GM21717 (cell line): Measurements from ENCODE around the gene NBAS.
"Not testable (repeated sequence)": the region's sequence is repeated elsewhere in the genome, so short reads cannot be mapped to it uniquely, and the experiment has no call there.

Experiments
- ATAC-seq: cut with Tn5 transposase; IDR thresholded peaks from one replicate; pipeline ENCODE4 v1.9.1; 2021; ENCODE audit warnings: mild to moderate bottlenecking, moderate library complexity; ENCODE audit not compliant: unreplicated experiment

The NBAS gene

DNA sequence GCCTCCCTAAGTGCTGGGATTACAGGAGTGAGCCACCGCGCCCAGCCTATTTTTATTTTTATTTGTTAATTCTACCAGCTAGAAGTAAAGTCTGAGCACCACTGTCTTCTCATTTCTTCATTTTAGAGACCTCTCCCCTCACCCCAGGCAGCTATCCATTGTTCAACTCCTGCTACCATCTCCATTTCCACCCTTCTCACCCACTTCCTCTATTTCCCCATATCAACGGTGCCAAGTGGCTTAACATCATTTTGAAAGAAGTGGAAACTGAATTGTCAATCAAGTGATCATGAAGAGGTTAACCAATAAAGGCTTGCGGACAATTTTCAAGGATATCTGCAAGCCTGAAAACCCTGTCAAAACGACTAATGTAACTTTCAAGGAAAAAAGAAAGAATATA lies 323.1 kb downstream of the NBAS start:
- ATAC-seq = no peak

DNA sequence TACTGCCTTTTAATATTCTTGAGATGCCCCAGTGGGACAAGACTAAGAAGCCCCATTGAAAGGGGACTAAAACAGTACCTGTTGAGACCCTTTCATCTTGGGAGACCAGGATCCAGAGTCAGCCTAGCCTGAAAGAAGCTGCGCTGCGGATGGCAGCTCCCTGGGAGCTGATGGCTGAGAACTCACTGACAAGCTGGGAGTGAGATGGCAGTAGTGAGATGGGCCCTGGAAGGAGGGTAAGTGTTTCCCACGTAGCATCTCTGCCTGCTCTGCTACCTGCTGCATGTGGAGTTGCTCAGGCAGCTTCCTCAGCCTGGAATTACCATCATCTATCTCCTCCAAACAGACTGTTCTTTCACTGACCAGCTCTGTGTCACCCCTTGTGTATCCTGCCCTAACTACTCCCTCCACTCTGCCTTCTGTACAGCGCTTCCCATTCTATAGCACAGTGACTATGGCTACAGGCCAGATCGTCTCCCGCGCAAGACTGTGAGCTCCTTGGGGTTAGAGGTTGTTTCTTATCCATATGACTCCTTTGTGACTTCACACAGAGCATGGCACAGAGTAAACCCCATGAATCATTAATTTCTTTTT lies 330.4 kb downstream of the NBAS start:
- ATAC-seq = no peak

DNA sequence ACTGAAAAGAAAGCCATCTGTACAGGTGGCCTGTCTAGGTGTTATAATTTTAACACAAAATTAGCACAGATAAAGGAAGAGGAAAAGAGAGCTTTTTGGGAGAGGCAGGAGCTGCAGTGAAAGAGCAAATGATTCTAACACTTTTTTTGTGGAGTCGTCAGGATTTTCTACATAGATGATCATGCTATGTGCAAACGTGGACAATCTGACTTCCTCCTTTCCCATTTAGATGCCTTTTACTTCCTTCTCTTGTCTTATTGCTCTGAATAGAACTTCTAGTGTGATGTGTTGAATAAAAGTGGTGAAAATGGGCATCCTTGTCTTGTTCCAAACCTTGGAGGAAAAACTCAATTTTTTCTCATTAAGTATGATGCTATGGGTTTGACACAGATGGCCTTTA lies 334.5 kb downstream of the NBAS start:
- ATAC-seq = no peak

DNA sequence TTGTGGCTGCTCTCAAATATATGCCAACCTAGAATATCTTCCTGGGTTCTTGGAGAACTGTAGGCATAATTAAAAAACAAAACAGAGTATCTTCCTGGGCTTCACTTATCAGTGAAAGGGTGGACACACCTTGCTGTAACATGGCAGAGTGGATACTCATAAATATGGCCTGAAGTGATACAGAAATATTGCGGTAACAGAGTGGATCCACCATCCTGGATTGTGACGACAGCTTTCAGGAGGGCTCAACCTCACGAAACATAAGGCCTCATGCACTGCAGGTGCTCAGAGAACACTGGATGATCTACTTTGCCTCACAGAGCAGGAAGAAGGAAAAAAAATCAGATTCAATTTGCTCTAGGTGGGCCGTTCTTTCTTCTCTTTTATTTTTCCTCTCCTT lies 336.0 kb downstream of the NBAS start:
- ATAC-seq = no peak

DNA sequence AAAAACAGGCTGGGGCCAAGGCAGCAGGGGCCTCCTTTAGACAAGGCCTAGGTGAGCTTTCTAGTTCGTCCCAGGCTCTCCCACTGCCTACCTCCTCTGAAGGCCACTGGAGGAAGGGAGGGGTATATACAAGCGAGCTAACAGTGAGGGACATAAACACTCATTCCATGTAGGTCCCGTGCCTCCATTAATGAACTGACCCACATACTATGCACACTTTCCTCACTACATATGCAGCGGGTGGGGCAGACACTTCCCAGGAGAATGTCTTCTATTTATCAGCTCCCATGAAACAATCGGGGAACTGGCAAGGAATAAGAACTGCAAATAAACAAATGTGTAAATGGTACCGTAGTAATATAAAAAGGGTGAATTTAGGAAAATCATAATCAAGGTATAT lies 336.5 kb downstream of the NBAS start:
- no peak for ATAC-seq

DNA sequence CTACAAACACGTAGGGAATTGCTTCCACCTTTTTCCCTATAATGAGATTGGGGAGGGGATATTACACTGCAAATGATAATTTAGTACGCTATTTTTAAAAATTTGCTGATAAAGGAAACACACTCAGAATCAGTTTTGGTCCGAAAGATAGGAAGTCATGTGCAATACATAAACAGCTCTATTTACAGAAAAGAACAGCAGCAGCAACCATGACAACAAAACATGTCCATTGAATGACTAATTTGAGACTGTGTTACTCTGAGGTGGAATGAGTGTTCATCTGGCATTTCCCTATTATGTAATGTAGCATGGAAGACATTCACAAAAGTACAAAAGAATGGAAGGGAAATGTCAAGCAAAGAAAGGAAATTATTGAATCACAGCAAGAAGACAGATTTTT lies 337.2 kb downstream of the NBAS start:
- ATAC-seq = no peak

DNA sequence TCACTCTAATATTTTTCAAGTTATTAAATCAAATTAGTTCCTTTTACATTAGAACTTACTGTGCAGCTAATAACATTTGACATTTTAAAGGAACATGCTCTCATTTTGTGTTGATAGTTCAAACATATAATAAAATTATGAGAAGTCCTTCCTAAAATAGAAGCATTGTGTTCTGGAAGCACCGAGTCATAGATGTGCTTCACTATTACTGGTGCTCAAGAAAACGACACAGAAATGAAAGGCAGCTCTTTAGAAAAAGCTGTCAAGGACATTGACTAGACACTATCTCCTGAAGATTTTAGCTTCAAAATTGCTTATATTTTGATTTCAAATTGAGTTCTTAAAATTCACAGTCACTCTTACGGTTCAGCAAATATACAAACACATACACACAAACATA lies 338.3 kb downstream of the NBAS start:
- no peak for ATAC-seq

DNA sequence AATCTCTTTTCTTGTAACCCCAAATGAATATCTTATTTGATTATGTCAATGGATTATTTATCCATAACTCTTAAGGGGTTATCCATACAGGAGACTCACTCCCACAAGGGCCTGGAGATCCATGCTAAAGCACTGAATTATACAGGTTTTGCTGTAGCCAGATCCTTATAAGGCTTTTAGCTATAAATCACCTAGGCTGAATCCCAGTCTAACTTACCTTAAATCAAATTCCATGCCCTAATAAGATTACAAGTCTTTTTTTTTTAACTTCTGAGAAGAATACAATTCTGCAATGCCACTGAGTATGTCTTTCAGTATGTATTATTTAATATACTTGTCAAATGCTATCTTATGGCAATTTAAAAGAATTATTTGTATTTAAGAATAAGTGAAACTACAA lies 340.5 kb downstream of the NBAS start:
- ATAC-seq = no peak

DNA sequence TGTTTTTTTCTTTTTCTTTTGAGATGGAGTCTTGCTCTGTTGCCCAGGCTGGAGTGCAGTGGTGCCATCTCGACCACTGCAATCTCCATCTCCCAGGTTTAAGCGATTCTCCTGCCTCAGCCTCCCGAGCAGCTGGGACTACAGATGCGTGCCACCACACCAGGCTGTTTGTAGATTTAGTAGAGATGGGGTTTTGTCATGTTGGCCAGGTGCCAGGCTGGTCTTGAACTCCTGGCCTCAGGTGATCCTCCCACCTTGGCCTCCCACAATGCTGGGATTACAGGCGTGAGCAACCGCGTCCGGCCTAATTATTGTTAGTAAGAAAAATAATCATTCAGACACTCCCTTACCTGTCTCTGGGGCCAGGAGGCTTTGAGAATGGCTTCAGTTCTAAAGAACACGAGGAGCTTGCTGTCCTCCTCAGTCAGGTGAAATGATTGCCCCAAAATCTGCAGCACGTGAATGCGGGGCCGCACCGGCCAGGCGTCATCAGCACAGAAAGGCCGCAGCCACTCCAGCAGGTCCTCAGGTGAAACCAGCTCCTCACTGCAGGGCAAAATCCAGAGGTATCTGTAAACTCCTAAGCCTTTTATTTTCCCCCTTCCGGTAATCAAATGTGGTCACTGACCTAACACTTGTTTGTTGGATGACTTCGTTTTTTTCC lies 342.6 kb downstream of the NBAS start:
- ATAC-seq = no peak

DNA sequence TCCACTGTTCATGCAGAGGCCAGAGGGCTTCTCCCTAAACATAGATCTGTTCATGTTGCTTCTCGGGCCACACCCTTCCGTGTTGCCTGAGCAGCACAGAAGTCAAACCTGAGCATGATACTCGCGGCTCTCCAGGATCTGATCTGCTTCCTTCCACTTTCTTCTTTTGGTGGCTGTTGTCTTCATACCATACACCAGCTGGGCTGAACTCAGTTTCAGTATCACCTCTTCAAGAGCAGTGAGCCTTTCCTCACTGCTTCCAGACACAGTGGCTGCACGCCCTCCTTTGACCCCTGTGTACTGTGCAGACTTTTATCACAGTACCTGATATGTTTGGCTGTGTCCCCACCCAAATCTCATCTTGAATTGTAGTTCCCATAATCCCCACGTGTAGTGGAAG lies 348.9 kb downstream of the NBAS start:
- no peak for ATAC-seq

DNA sequence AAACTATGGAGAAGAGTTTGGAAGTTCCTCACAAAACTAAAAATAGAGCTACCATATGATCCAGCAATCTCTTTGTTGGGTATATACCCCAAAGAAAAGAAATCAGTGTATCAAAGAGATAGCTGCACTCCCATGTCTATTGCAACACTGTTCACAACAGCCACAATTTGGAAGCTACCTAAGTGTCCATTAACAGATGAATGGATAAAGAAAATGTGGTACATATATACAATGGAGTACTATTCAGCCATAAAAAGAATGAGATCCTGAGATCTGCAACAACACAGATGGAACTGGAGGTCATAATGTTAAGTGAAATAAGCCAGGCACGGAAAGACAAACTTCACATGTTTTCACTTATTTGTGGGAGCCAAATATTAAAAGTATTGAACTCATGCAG lies 350.6 kb downstream of the NBAS start:
- ATAC-seq = not testable (repeated sequence)

DNA sequence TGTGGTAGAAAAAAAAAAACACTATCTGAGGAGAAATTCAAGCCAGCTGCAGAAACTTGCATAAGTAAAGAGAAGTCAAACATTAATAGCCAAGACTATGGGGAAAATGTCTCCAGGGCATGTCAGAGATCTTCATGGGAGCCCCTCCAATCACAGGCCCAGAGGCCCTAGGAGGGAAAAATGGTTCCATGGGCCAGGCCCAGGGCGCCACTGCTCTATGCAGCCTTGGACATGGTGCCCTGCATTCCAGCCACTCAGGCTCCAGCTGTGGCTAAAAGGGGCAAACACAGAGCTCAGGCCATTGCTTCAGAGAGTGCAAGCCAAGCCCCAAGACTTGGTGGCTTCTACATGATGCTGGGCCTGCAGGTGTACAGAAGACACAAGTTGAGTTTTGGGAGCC lies 354.7 kb downstream of the NBAS start:
- no peak for ATAC-seq

DNA sequence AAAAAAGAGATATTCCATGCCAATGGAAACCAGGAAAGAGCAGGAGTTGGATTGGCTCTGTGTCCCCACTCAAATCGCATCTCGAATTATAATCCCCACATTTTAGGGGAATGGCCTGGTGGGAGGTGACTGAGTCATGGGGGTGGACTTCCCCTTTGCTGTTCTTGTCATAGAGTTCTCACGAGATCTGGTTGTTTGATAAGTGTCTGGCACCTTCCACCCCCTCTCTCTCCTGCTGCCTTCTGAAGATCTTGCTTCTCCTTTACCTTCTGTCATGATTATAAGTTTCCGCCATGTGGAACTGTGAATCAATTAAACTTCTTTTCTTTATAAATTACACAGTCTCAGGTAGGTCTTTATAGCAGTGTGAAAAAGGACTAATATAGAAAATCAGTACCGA lies 355.6 kb downstream of the NBAS start:
- no peak for ATAC-seq

DNA sequence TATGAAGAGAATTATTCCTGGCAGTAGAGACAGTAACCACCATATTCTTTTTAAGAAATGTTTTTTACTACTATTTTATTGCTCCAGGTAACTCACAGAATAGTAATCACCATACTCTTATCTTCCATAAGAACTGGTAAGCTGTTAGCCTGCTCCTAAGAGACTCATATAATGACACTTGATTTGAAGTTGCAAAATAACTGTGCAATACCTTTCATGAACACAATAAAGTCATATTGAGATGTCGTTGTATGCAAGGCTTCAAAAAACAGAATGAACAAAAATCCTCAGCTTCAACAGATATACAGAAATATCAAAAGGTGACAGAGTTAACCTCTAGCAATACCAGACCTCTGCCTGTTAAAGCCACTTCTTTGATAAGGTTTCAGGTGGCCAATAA lies 360.1 kb downstream of the NBAS start:
- ATAC-seq = no peak

DNA sequence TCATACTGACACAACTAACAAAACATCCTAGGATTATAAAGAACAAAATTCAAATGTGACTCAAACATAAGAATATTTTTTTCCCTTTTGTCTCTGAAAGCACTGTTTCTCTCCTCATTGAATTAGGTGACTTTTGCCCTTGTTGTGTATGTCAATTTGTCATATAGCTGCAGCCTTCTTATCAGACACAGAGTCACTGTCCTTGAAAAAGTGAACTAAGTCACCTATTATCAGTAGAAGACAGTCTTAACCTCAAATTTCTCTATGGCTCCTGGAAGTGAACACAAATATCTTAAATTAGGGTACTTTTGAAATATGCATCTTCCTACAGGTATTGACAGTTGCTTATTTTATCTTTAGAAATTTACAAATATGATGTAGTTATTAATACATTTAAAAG lies 360.6 kb downstream of the NBAS start:
- ATAC-seq = no peak

DNA sequence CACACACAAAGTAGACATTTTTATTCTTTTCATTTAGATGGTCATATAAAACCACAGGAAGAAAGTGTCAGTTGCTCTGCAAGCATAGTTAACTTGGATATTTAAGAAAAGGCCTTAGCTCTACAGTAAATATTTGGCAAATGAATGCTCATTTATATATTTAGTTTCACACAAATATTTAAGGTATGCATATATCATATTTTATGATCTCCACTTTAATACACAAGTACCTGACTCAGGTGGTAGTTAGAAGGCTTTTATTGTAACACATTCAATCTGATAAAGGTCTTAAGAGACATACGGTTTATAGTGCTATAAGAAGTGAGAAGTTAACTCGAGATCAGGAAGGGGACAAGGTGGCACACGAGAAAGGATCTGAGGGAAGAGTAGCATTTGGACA lies 363.1 kb downstream of the NBAS start:
- ATAC-seq = no peak

DNA sequence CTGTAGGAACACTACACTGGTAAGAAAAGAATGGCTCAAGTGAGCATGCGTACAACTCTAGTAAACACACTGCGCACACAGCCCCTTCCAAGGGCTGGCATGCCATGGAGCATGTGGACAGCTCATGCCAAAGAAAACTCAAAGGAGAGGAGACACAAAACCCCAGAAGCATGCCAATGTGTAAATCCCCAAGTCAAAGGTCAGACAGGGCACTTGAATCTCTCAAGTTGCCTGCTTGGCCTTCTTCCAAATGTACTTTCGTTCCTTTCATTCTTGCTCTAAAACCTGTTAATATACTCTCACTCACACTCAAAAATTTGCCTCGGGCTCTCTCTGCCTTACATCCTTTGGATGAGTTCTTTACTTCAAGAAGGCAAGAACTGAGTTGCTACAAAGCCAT lies 365.3 kb downstream of the NBAS start:
- ATAC-seq = no peak

DNA sequence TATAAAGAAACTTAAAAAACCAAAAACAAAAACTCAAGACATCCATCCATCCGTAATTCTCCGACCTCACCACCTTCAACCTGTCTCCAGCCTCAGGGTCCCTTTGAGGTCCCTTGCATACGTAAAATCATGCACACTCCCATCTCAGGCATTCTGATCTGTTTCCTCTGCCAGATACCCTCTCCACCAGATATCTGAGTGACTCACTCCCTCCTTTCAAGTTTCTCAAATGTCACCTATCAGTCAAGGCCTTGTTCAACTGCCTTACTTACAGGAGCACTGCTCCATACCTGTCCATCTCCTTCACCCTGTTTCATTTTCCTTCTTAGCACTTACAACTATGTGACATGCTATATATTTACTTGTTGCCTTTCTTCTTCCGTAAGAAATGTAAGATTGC lies 369.3 kb downstream of the NBAS start:
- no peak for ATAC-seq

DNA sequence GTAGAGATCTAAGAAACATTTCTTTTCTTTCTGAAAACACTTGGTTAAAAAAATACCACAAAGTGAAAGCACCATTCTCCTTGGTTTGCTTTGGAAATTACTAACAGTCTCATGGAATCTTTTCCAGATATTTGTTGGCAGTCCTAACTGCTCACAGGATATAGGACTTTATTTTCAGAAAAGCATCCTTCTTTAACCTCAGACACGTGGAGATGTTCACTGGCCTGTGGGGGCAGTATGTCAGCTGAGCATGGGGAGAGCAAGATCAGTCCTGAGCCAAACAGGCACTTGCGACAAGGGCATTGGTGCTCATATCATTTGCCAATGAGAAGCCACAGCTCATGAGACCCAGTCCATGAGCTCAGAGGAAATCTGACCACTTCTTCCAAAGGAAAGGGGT lies 371.9 kb downstream of the NBAS start:
- no peak for ATAC-seq

DNA sequence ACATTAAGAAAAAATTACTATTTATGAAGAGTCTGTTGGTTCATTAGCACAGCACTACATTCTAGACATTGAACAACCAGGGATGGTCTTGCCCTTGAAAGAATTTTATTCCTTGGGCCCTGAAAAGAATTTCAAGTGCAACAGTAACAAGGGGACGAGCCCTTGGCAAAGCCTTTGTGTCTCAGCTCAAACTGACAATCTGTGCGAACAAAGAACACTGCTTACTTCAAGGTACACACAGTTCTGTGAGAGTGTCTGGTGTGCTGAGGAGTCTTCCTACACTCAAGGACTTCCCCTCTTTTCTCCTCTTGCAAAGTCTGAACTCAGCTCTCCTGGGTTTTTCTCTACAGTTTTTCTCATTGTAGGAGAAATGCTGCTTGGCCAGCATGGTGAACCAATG lies 373.4 kb downstream of the NBAS start:
- no peak for ATAC-seq

DNA sequence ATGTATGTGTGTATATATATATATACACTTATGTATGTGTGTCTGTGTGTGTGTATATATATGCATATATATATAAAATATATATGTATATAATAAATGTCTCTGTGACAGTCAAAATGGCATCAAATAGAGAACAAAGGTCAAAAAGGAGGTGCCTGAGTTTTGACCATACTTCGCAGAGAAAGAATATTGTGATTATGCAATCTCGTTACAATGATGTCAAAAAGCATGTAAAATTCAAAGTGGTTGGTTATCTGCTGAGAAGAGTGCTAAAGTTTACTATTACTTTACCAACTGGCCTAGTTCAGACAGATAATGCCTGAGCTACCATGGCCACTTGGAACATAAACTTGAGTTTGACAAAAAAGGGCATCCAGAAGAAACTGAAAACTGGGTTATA lies 375.0 kb downstream of the NBAS start:
- no peak for ATAC-seq

DNA sequence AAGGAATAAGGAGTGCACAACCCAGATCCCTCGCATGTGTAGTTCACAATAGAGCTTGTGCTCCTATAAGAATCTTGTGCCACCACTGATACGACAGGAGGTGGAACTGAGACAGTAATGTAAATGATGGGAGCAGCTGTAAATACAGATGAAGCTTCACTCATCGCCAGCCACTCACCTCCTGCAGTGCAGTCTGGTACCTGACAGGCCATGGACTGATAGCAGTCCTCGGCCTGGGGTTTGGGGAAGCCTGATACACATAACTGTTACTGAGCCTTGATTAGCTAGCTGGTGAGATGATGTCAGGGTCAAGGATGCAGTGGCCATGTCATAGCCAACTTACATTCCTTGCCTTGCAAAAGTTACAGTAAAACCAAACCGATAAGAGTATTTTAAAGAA lies 376.6 kb downstream of the NBAS start:
- no peak for ATAC-seq

DNA sequence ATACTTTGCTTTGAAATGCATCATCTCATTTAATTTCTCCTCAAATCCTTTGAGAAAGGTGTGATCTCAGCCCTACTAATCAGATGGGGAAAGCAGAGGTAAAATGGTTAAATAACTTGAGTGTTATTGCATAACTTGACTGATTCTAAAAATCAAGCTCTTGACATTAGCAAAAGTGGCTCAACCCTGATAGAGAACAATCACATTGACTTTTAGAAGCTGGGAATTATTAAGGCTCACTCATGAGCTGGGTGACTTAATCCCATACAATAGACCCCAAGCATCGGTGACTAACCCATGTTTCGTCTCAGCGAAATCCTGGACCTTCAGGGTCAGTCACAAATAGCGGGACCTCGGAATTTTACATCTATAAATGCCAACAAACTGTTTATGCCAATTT lies 378.9 kb downstream of the NBAS start:
- no peak for ATAC-seq
